Epithelial cell of proximal tubule (primary cell): ENCODE measurements around the gene PIP5KL1. TPM values are rescaled to one million over a fixed set of nuclear protein-coding genes. Genes with fewer than 3 reads are reported as not detected.
A peak's percentile ranks its signal among the peaks of the same experiment; 100 is the strongest.

ENCODE experiments used
- DNase-seq: peaks from one replicate; pipeline ENCODE4 v3.0.0-alpha.2; 2011; ENCODE audit warnings: low read depth
- H3K4me3 ChIP-seq: 2 replicates; pipeline ENCODE4 v1.5.1; 2011; ENCODE audit warnings: low read depth, mild to moderate bottlenecking, low read length
- total RNA-seq: library from RNA; depleted of rRNA; stranded (reverse); fragments of >200 nt; gene quantifications from 2 replicates; pipeline ENCODE4 v1.2.3, GENCODE V29; 2015
- TF ChIP-seq, protein P1 (sequence below): conservative IDR thresholded peaks from 2 replicates; pipeline ENCODE4 v1.5.1; 2012; ENCODE audit warnings: low read depth, mild to moderate bottlenecking, low read length

The PIP5KL1 gene
- total RNA-seq, 1 donor from 2014 or later: 6.9 TPM

DNA sequence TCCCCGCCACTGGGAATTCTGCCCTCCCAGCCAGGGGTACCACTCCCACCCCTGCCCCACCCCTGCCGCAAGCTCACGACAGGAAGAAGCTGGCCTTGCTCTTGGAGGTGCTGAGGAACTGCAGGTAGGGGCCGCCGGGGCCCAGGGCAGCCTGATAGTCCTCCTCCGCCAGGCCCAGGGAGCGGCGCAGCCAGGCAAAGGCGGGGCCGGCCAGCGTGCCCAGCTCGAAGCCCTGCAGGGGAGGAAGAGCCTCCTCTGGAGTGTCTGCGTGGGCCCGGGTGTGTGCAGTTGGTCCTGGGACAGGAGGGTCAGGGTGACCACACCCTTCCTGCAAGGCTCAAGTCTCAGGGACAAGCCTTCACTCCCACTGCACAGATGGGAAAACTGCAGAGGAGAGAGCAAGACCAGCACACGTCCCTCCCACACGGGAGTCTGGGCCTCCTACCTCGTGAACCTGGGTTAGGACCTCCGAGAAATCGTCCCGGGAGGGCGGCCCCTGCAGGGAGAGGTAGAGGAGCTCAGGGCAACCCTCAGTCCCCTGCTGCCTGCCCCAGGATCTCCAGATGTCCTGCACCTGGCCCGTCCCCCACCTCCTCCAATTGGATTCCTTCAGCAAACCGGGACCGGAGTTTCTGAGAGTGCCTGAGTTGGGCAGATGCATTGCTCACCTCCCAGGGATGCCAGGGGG, 2.4 kb downstream of the PIP5KL1 start:
- no peak overlapping the region for H3K4me3 ChIP-seq
- DNase-seq: no peak
- TF ChIP-seq, protein P1, sequence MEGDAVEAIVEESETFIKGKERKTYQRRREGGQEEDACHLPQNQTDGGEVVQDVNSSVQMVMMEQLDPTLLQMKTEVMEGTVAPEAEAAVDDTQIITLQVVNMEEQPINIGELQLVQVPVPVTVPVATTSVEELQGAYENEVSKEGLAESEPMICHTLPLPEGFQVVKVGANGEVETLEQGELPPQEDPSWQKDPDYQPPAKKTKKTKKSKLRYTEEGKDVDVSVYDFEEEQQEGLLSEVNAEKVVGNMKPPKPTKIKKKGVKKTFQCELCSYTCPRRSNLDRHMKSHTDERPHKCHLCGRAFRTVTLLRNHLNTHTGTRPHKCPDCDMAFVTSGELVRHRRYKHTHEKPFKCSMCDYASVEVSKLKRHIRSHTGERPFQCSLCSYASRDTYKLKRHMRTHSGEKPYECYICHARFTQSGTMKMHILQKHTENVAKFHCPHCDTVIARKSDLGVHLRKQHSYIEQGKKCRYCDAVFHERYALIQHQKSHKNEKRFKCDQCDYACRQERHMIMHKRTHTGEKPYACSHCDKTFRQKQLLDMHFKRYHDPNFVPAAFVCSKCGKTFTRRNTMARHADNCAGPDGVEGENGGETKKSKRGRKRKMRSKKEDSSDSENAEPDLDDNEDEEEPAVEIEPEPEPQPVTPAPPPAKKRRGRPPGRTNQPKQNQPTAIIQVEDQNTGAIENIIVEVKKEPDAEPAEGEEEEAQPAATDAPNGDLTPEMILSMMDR: no peak

DNA sequence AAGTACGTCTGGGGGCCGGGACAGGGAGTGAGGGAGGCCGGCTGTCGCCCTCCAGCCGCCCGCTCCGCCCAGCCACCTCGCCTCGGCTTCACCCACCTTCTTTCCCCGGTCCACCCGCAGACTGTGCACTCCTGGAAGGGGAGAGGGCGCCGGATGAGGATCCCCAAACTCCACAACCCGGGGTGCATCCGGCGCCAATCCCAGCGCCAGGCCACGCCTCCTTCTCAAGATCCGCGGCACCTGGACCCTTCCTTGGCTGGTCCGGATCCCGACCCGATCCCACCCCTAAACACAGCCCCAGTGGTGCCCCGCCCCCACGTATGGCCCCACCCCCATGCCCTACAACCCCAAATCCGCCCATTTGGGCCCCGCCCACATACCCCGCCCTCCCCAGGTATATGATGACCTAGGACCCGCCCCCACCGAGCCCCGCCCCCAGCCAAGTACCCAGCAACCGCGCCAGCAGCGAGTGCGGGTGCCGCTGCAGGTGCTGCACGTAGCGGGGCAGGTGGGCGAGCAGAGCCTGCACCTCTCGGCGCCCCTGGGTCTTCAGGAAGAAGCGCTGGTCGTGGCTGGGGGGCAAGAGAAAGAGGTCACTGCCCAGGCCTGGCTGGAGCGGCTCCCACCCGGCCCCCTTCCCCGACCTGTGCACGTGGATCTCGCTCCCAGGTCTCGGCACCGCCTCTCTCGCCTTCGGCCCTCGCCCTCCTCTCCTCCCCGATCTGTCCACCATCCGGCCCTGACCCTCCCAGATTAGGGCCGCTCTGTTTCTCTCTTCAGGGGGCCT, 3.2 kb downstream of the PIP5KL1 start:
- DNase-seq: no peak
- peak overlapping the region; percentile 37 for H3K4me3 ChIP-seq

DNA sequence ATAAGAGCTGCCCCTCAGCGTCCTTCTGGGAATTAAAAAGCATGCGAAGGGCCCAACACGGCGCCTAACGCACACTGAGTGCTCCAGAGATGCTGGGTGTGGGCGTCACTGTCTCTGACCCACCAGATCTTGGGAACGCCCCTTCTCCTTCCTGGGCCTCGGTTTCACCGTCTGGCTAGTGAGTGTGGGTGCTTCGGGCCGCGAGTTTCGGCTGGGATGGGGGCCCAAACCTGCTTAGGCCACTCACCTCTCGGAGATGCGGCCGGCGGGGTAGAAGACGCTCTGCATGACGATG, 3.7 kb downstream of the PIP5KL1 start:
- TF ChIP-seq, protein P1: no peak
- DNase-seq: no peak
- peak overlapping the region; percentile 37 for H3K4me3 ChIP-seq

More for the DNA sequence above, 3.2 kb downstream of the PIP5KL1 start:
- TF ChIP-seq, protein P1: no peak

DNA sequence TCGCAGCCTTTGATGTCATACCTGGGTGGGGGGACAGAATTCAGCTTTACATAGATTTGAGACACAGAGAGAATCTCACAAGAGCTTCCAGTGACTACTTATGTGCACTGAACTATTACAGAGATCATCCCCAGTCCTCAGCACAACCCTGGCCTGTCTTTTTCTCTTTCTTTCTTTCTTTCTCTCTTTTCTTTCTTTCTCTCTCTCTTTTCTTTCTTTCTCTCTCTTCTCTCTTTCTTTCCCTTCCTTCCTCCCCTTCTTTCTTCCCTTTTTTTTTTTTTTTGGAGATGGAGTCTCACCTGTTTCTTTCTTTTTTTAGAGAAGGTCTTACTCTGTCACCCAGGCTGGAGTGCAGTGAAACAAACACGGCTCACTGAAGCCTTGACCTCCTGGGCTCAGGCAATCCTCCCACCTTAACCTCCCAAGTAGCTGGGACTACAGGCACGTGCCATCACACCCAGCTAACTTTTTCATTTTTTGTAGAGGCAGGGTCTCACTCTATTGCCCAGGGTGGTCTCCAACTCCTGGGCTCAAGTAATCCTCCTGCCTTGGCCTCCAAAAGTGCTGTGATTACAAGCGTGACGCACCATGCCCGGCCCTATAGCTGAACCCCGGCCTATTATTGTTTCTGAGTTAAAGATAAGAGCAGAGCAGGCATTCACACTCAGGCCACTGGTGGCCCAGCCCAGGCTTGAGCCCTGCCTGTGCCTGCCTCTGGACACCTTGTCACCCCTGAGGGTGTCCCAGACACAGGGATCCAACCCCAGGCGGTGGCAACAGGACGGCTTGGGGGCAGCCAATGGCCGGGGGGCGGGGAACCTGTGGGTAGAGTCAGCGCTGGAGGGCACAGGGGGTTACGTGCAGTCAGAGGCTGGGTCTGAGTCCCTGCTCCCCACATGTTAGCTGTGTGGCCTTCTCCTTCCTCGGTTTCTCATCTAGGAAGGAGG, 4.3 kb downstream of the PIP5KL1 start:
- DNase-seq: no peak
- TF ChIP-seq, protein P1: no peak
- peak overlapping the region; percentile 37 for H3K4me3 ChIP-seq

DNA sequence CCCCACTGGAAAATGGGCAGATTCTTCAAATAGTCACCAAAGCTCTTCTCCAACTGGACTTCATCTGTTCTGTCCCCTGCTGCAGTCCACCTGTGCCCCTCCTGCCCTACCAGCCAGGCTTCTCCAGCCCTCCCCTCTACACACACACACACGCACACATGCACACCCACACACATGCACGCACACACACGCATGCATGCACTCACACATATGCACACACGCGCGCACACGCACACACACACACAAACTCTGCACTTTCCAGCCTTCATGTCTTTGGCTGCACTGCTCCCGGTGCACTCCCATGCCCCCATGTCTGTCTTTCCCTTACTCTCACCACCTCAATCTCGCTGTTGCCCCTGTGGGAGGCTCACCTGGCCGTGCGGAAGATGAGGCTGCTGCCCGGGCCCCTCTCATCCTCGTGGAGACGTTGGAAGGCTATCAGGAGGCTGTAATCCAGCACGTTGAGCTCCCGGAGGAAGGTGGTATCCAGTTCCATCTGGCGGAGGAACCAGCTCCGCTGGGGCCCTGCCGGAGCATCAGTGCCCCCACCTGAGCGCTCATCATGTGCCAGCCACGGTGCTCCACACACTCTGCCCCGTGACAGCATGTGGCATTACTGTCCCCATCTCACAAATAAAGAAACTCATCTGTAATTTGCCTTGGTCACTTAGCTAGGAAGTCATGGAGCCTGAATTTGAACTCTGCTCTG, 5.7 kb downstream of the PIP5KL1 start:
- H3K4me3 ChIP-seq: no peak overlapping the region
- TF ChIP-seq, protein P1: no peak
- DNase-seq: no peak

DNA sequence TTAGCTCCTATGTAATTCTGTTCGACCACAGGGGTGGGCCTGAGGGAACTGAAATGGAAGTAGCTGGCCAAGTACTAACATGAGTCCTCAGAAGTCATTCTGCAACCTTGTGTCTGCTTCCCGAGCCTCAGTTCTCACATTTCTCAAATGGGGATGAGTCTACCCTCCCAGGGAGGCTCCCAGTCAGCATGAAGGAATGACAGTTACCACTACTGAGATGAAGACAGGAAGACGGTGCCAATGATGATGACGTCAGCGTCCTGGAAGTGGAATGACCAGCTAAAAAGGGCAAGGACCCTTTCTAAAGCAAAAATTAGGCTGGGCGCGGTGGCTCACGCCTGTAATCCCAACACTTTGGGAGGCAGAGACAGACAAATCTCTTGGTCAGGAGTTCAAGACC, 6.8 kb downstream of the PIP5KL1 start:
- no peak overlapping the region for H3K4me3 ChIP-seq
- no peak for DNase-seq
- TF ChIP-seq, protein P1: no peak
